Effector CD4-positive, alpha-beta T cell (primary cell): ENCODE results near the gene ZNF574.

ENCODE experiments used
- DNase-seq: peaks from one replicate; pipeline ENCODE4 v3.0.0-alpha.2; 2020

ZNF574 gene

DNA sequence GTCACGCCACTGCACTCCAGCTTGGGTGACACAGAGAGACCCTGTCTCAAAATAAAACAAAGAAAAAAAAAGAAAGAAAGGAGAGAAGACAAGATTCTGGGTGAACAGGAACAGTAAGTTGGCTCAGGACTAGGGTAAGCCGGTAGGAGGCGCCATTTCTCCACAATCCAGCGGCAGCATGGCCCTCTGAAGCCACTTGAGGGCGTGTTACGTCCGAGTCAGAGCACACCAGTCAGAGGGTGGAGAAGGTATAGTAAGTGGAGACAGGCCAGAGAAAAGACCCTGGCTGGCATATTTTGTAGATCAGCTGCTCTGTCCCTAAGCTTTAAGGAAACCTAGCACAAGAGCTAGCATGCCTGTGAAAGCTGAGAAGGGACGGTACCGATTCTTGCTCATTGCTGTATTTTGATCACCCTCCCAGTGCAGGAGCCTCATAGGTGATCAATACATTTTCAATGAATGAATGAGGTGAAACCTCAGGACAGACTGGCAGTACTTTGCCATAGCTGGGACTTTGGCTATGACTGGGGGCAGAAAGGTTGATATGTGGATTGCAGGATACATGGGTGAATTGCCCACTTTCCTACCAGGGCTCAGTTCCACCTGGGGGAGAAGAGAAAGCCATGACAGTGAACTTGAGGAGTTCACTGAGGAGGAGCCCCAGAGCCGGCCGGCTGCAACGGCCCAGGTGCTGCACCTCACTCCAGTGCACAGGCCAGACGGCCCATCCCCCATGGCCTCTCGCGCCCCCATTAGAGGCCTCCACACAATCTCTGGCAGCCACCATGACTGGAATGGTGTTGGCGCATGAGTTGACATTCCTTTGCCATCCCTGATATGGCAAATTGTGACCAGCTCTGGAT is 32.8 kb downstream of the ZNF574 start:
- DNase-seq, result peak; percentile 88

DNA sequence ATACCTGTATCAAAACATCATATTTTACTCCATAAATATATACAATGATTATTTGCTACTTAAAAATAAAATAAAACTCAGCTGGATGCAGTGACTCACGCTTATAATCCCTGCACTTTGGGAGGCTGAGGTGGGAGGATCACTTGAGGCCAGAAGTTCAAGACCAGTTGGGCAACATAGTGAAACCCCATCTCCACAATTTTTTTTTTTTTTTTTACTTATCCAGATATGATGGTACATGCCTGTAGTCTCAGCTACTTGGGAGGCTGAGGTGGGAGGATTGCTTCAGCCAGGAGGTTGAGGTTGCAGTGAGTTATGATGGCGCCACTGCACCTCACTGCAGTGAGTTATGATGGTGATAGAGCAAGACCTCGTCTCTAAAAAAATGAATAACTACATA is 33.9 kb downstream of the ZNF574 start:
- no peak for DNase-seq

DNA sequence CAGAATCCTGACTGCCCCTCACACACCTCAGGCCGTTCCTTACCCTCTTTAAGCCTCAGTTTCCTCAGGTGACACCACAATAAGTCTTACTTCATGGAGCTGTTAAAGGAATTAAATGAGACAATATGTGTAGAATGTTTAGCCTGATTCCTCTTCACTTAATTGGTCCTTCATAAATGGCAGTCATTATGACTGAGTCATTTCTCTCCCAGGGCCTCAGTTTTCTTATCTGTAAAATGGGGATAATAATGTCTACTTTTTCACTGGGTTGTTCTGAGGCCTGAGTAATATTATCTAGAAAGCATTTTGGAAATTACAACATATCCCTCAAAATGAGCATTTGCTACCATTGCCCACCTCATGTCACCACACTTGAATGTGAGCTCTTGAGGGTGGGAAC is 34.7 kb downstream of the ZNF574 start:
- DNase-seq, result no peak

DNA sequence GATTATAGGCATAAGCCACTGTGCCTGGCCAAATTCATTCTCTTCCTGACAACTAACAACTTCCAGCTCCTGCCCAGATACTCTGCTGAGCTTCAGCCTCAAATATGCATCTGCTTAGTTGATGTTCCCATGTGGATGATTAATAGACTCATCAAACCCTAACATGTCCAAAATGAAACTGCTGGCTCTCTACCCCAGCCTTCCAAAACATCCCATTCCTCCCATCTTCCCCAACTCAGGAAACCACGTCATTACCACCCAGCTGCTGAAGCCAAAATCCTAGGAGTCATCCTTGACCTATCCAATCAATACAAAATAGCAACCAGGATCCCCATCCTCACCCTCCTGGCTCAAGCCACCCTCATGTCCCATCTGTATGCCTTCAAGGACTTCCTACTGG is 35.4 kb downstream of the ZNF574 start:
- DNase-seq, result no peak

DNA sequence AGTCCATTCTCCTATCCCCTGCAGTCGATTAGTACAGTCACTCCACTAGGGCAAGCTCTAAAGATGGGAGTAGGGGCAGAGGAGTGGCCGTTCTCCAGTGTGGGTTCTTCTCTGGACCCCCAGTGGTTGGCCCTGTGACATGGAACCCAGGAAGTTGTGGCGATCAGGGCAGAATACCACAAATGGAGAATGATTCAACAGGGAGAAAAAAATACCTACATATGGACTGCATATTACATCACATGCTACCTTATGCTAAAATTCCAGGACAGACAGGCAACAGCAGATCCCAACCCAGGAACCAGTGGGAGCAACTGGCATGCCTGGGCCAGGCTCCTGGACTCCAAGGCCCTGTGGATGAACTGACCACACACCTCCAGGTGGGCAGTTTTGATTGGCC is 35.8 kb downstream of the ZNF574 start:
- DNase-seq, result no peak

DNA sequence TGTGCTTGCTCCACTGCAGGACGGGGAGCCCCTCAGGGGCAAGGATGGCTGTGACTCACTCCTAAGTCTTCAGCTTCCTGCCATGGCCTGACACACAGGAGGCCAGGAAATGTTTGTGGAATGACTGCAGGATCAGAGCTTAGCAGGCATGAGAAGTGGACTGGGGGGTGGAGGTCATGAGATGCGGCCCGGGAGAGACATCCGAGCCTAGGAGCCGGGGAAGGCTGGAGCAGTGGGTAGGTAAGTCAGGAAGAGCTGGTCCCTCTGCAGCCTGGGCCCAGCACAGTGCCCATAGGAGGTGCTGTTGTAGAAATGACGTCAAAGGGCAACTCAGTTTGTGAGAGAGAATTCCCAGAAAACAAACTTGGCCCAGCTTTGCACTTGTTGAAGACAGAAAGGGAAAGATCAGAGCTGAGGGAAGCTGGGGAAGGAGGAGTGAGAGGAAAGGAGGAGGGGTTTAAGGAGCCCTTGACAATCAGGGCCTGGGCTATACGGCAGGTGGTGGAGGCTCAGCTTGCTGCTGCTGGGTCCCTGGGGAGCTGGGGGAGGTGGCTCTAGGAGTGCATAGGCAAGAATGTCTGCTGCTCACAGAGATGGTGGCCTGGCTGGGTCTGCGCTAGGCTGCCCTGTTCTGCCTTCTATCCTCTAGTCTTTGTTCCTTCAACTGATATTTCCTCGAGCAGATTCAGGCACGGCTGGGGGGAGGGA is 37.8 kb downstream of the ZNF574 start:
- no peak for DNase-seq

DNA sequence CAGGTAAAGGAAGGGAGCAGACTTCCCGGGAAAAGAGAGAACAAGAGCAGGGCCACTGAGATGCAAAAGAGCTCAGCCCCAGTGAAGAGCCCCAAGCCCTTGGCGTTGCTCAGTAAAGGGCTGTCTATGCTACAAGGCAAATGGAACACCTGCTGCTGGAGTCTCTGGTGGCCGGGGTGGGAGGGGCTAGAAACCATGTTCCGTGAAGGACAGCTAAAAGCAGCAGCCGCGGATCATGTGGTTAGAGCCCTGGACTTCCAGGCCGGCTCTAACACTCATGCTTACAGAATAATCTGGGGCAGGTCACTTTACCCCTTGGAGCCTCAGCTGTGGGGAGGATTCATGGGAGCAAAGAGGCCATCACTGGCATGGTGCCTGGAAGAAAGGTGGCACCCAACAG is 38.4 kb downstream of the ZNF574 start:
- DNase-seq, result no peak

DNA sequence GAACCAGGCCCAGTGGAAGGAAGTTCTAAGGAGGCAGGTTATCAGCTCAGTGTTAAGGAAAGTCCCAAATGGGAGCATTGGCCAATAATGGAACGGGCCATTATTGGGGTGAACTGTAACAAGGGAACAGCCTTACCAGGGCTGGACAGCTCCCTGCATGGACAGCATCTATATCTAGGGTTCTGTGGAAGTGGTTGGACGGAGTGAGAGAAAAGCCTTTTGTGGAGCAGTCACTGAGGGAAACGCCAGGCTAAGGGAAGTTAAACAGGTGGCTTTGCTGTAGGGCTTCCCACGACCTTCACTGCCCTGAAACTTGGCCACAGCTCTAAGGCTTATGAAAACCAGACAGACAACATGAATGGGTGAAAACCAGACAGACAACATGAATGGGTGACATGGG is 39.3 kb downstream of the ZNF574 start:
- no peak for DNase-seq

DNA sequence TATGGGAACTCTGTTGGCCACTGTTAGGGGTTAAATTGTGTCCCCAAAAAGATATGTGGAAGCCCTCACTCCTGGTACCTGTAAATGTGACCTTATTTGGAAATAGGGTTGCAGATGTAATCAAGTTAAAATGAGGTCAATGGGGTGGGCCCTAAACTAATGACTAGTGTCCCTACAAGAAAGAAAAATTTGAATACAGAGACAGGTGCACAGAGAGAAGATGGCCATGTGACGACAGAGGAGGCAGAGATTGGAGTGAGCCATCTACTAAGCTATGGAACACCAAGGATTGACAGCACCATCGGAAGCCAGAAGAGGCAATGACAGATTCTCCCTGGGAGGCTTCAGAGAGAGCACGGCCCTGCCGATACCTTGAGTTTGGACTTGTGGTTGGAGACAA is 39.7 kb downstream of the ZNF574 start:
- DNase-seq, result no peak

DNA sequence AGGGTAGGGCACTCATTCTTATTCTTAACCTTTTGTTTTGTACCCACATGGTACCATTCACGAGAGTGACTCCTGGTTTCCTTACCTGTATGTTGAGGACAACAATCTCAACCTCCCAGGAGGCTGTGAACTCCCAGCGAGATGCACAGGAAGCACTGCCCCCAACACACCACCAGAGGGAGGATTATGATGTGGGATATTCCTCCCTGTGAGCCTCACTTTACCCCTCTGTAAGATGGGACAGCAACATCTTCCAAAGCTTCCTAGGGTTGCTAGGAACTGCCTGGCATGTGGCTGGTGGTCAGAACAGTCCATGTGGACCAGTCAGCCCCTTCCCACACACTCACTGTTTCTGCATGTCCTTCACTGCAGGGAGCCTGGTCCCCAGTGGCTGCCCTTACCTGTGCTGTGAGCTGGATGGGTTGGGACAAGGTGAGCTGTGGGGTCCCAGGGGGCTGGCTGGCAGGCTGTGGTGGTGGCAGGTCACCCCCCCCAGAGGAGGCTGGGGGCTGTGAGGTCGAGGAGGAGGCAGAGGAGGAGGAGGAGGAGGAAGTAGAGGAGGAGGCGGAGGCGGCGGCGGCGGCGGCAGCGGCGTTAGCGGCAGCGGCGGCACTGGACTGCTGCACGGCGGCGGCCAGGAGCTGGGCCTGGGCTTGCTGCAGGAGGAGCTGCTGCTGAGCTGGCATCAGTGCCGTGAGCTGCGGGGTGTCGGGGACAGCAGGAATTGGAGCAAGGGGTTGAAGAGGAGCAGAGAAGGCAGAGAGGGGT is 40.5 kb downstream of the ZNF574 start:
- no peak for DNase-seq

DNA sequence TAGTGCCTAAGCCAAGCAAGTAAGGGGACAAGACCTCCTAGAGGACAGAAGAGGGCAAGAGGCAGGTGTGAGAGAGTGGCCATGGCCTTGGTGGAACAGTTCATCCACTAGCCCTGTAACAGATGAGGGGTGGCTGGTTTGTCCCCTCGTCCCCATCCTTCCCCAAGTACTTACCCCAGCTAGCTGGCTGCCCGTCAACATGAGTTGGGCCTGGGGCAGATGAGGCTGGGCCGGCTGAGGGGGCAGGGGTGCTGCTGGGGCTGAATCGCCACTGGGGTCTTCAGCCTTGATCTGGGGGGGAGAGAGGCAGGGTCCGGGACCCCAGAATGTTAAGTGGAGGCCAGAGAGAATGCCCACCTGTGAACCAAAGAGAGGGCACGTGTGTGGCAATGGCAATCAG is 41.1 kb downstream of the ZNF574 start:
- DNase-seq, result no peak

DNA sequence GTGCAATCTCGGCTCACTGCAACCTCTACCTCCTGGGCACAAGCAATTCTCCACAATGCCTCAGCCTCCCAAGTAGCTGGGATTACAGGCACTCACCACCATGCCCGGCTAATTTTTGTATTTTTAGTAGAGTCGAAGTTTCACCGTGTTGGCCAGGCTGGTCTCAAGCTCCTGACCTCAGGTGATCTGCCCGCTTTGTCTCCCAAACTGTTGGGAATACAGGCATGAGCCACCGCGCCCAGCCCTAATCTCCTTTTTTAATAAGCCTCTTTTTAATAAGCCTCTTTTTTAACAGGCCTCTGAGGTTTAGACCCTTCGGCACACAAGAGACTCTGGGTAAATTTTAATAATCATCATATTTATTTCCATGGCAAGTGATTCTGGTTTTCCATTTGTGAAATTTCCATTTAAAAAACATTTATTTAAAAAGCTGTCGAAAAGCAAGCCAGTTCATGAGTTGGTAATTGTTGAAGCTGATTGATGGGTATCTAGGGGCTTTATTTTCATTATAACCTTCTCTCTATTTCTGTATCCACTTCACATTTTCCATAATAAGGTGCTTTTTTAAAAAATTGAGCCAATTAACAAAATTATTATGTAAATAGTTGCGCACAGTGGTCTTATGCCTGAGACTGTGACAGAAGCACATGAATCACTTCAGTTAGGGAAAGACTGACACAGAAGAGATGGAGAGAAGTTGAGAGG is 44.5 kb downstream of the ZNF574 start:
- no peak for DNase-seq

DNA sequence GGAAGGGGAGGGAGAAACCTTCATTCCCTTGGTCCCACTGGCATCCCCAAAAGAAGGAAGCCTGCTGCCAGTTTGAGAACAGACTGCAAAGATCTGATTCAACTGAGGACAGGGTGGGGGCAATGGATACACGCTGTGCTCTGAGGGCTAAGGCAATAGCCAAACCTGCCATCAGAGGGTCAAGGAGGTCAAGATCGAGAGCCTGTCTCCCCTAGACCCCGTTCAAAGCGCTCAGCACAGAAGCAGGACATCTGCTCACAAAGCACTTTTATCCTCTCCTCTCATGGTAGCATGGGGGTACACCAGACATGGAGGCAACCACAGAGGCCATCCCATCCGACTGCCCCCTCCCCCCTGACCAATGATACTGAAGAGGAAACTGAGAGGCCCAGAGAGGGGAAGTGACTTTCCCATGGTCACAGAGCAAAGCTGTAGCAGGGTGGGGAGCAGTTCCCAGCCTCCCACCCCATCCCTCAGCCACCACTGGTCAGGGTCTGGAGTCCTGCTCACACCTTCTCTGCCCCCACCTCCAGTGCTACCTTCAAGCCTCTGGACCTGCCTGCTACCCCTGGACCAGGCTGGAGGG is 45.2 kb downstream of the ZNF574 start:
- DNase-seq, result no peak

DNA sequence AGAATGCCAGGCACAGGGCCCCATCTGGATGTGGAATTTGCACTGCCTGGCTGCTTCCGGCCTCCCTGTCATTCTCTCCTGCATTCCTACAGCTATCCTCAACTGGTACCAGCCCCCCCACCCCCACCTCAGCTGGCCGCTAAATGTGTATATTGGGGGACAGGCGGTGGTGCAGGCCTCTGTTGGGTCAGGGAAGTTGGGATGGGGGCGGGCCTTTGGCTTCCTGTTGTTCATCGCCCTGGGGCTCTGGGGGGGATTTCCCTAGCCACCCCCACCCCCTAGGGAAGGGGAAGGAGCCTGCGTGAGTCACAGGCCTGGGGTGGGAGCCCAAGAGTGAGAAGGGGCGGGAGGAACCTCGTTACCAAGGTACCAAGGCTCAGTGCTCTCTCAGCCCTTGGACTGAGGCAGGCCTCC is 45.7 kb downstream of the ZNF574 start:
- peak; percentile 76 for DNase-seq

DNA sequence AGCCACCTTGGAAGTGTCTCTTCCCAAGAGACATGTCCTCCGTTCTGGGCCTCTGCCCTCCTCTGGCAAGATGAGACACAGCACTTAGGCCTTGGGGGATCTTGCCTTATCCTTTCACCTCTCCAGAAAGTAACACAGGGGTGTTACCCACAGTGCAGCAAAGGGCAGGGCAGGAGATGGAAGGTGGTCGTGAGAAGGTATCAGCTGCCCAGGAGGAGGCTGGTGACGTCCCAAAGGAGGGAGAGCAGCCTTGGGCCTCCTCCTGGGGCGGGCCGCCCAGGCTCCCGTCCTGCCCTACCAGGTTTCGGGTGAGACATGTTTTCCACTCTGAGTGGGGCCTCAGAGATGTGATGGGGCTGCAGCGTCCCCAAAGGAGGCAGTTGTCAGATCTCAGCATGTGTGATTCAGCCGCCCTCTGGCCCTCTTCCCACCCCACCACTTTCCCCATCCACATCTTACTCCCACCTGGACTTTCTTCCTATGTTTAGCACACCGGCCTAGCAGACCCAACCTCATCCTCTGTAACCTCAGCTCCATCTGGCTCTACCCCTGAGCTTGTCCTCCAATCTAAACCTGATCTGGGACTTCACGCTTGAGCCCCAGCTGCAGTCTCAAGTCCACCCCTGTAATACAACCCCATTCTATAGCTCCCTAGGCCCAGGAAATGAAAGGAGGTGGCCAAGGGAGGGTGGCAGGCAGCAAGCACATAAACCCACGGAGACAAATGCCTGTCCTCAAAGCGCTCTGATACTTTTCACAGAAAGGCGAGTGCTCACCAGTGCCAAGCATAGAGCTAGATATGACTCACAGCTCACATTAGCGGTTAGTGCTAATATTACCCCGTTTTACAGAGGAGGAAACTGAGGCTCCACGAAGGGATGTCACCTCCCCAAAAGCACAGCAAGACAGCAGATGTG is 47.0 kb downstream of the ZNF574 start:
- DNase-seq, result no peak

DNA sequence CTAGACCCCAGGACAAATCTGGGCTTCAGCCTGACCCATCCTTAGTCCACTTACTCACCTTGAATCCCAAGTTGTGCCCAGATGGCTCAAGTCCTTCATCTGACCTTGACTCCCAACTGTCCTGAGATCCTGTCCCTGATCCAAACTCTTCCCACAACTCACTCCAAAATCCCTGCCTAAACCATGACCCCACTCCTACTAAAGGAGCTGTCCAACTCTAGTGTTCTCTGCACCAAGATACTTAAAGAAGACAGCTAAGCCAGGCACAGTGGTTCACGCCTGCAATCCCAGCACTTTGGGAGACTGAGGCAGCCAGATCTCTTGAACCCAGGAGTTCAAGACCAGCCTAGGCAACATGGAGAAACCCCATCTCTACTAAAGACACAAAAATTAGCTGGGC is 47.8 kb downstream of the ZNF574 start:
- no peak for DNase-seq

DNA sequence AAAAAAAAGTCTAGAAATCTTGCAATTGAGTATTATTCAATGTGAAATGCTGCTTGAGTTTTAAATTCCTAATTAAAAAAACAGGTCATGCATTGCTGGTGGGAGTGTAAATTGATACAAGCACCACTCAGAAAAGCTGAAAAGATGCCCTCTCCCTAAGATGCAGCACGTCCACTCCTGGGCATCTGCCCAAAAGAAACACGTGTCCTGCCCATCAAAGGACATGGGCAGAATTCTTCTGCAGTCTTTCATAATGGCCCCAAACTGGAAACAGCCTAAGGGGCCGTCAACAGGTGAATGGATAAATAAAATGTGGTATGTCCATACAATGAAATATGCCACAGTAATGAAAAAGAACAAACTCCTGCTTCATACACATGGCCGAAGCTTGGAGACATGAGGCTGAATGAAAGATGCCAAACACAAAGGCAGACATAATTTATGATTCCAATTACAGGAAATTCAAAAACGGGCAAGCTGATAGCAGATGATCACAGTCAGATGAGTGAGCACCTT is 48.5 kb downstream of the ZNF574 start:
- DNase-seq, result no peak

DNA sequence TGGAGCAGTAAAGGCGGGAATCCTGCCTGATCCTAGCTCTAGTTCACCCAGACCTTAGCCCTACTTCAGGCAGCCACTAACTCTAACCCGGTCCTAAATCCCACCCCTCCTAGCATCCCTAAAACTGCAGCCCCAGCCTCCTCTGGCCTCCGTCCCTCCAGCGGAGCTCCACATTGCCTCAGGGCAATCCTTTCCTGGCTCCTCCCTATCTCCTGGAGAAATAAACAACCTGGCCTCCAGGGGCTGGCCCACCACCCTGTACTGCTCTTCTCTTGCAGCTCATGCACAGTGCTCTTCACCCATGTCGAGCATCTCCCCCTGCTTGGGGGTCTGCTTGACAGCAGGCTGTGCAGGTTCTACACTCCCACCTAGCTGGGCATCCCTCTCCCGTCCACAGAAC is 49.6 kb downstream of the ZNF574 start:
- DNase-seq, result no peak

DNA sequence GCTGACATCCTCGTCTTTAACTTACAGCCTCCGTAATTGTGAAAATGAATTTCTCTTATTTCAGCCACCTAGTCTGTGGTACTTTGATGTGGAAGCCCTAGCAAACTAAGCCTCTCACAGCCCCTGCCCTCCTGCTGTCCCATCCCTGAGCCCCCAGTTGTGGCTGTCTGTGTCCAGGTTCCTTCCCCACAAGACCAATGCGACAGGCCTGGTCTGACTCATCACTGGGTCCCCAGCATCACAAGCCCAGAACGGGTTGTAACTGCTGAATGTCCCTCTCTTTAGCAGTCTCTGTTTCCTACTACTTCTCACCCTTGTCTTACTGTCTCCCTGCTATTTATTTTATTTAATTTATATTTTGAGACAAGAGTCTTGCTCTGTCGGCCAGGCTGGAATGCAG is 50.6 kb downstream of the ZNF574 start:
- no peak for DNase-seq

DNA sequence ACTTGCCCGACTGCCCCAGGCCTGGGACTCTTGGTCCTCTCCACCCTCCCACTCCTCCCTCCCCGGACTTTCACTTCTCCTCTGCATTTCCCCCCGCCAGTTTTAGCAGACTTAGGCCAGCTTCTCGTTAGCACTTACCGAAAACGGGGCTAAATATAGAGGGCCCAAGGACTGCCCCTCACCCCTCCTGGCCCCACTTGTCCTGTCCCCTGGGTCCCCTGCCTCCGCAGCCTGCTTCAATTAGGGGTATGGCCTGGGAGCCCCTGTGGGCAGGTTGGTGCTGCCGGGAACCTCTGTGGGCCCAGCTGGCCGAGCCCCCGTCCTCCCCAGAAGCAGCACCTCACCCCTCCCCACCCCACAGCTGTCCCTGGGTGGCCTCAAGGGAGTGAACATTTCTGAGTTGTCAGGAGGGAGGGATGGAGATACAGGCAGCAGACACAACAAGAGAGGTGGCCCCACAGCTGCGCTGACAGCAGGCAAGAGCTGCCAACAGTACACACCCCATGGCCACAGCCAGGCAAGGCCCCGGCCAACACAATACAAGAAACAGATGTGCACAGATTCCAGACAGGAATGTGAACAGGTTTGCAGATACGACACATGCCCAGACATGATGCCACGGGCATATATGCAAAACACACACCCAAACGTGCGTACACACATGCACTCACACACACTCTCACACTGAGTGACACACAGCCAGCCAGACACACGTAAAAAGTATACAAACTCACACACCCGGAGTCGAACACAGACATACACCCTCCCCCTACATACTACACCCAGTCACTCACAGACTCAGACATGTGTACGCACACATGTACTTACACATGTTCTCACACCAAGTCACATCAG is 53.7 kb downstream of the ZNF574 start:
- DNase-seq, result no peak
